Measurements from ENCODE around the gene PACRG. TPM values are rescaled to one million over a fixed set of nuclear protein-coding genes. Genes with fewer than 3 reads are reported as not detected.
A peak's percentile ranks its signal among the peaks of the same experiment; 100 is the strongest.

The PACRG gene
- total and polyA plus RNA-seq, 9 donors = 2.5 to 33.1 (median 3.8) TPM

- intact Hi-C loops (cut with DNase I) = no loop called here
- H3K27me3 ChIP-seq = no peaks in the 10 kb centered on the region
- DNase-seq = no peak
- no peaks in the 10 kb centered on the region for H3K9me3 ChIP-seq
- H3K4me1 ChIP-seq (ENCODE audit: insufficient read depth) = no peaks in the 10 kb centered on the region
- no peak overlapping the region for H3K27ac ChIP-seq
- 31 to 46% (median 37%) methylated on average over 4 of the region's 4 CpGs for WGBS, 3 donors
- no peaks in the 10 kb centered on the region for H3K36me3 ChIP-seq
- TF ChIP-seq POLR2A (IDR thresholded peaks at IDR 0.05) = no peak
- H3K4me3 ChIP-seq = no peak overlapping the region
Measured at GRCh38 chr6:162705736-162706135, 22.0 kb upstream of the PACRG start.

GRCh38 chr6:162706232-162706631 lies 21.5 kb upstream of the PACRG start:
- H3K27me3 ChIP-seq = no peaks in the 10 kb centered on the region
- H3K9me3 ChIP-seq = no peaks in the 10 kb centered on the region
- intact Hi-C loops (cut with DNase I) = no loop called here
- H3K36me3 ChIP-seq = no peaks in the 10 kb centered on the region
- 8 to 9% (median 9%) methylated on average over 6 of the region's 6 CpGs for WGBS, 3 donors
- TF ChIP-seq CTCF (IDR thresholded peaks at IDR 0.05) (no peak), EP300 (IDR thresholded peaks at IDR 0.05) (no peak), POLR2A (IDR thresholded peaks at IDR 0.05) (no peak)
- H3K27ac ChIP-seq = peak overlapping the region in 1 of 2 donors; percentile 31
- peak; percentile 69 to 81 (median 80) for DNase-seq
- no peaks in the 10 kb centered on the region for H3K4me1 ChIP-seq (ENCODE audit: insufficient read depth)
- H3K4me3 ChIP-seq = no peak overlapping the region

GRCh38 chr6:162708971-162709370 lies 18.8 kb upstream of the PACRG start:
- WGBS, 3 donors = 96 to 99% (median 98%) methylated on average over 6 of the region's 6 CpGs
- TF ChIP-seq CTCF (IDR thresholded peaks at IDR 0.05) = no peak
- no peak for TF ChIP-seq POLR2A (IDR thresholded peaks at IDR 0.05)
- TF ChIP-seq EP300 (IDR thresholded peaks at IDR 0.05) = no peak
- intact Hi-C loops (cut with DNase I) = no loop called here

GRCh38 chr6:162709431-162709830 lies 18.3 kb upstream of the PACRG start:
- Histone ChIP-seq H3K9me3 (no peaks in the 10 kb centered on the region), H3K27ac (no peak overlapping the region), H3K36me3 (no peaks in the 10 kb centered on the region), H3K4me1 (ENCODE audit: insufficient read depth) (no peaks in the 10 kb centered on the region), H3K4me3 (no peak overlapping the region), H3K27me3 (no peaks in the 10 kb centered on the region)
- no peak for DNase-seq
- WGBS, 3 donors = 88 to 93% (median 89%) methylated on average over 4 of the region's 4 CpGs
- intact Hi-C loops (cut with DNase I) = no loop called here
- TF ChIP-seq EP300 (IDR thresholded peaks at IDR 0.05) = no peak
- TF ChIP-seq CTCF (IDR thresholded peaks at IDR 0.05) = no peak
- TF ChIP-seq POLR2A (IDR thresholded peaks at IDR 0.05) = no peak

More at GRCh38 chr6:162708971-162709370, 18.8 kb upstream of the PACRG start:
- no peak for DNase-seq
- Histone ChIP-seq H3K9me3 (no peaks in the 10 kb centered on the region), H3K36me3 (no peaks in the 10 kb centered on the region), H3K4me1 (ENCODE audit: insufficient read depth) (no peaks in the 10 kb centered on the region), H3K27ac (no peak overlapping the region), H3K4me3 (no peak overlapping the region), H3K27me3 (no peaks in the 10 kb centered on the region)

GRCh38 chr6:162710419-162710818 lies 17.4 kb upstream of the PACRG start:
- Histone ChIP-seq H3K27ac (no peak overlapping the region), H3K27me3 (no peaks in the 10 kb centered on the region), H3K9me3 (no peaks in the 10 kb centered on the region), H3K4me1 (ENCODE audit: insufficient read depth) (no peaks in the 10 kb centered on the region), H3K36me3 (no peaks in the 10 kb centered on the region), H3K4me3 (no peak overlapping the region)
- intact Hi-C loops (cut with DNase I) = no loop called here
- WGBS, 3 donors = 92 to 100% (median 93%) methylated on average over 1 of the region's 1 CpG
- DNase-seq = no peak
- TF ChIP-seq POLR2A (IDR thresholded peaks at IDR 0.05) (no peak), CTCF (IDR thresholded peaks at IDR 0.05) (no peak), EP300 (IDR thresholded peaks at IDR 0.05) (no peak)

All from ovary (tissue), 9 donors.